DND-41 (cell line): ENCODE data around the gene SAMM50.

Experiments used
- ATAC-seq: fragments of 200-7000 bp; cut with Tn5 transposase; 3 replicates; pipeline ENCODE4 v1.9.1; 2021; ENCODE audit warnings: low read depth; ENCODE audit not compliant: insufficient read depth
- DNase-seq: peaks from one replicate; pipeline ENCODE4 v3.0.0-alpha.2; 2020
- H2AFZ ChIP-seq: 2 replicates; pipeline ENCODE4 v1.6.0; 2012; ENCODE audit warnings: low read depth, low read length
- H3K27ac ChIP-seq: 2 replicates; pipeline ENCODE4 v1.5.1; 2012; ENCODE audit warnings: low read length, inconsistent platforms
- H3K27me3 ChIP-seq: fragments of 200-600 bp; sonication (generic); 2 replicates; pipeline ENCODE4 v1.6.0; 2012; ENCODE audit warnings: low read length, mild to moderate bottlenecking, inconsistent platforms; ENCODE audit not compliant: insufficient read depth, poor library complexity
- H3K36me3 ChIP-seq: 2 replicates; pipeline ENCODE4 v1.5.1; 2012; ENCODE audit warnings: low read length, inconsistent platforms; ENCODE audit not compliant: insufficient read depth
- H3K4me1 ChIP-seq: 2 replicates; pipeline ENCODE4 v1.5.1; 2012; ENCODE audit warnings: mild to moderate bottlenecking, low read length; ENCODE audit not compliant: insufficient read depth
- H3K4me2 ChIP-seq: 2 replicates; pipeline ENCODE4 v1.6.0; 2012; ENCODE audit warnings: mild to moderate bottlenecking, moderate library complexity, low read length, inconsistent platforms; ENCODE audit not compliant: insufficient read depth
- H3K4me3 ChIP-seq, 2 experiments: fragments of 200-600 bp in 1 of 2; shearing (Covaris generic) in 1 of 2; 2 replicates each; pipeline ENCODE4 v1.5.1; 2012 to 2016; ENCODE audit warnings: inconsistent platforms in 2 of 2, low read length in 2 of 2, mild to moderate bottlenecking in 2 of 2, low read depth in 1 of 2, moderate library complexity in 1 of 2
- H3K79me2 ChIP-seq: 2 replicates; pipeline ENCODE4 v1.6.0; 2012; ENCODE audit warnings: low read length, inconsistent platforms; ENCODE audit not compliant: insufficient read depth
- H3K9ac ChIP-seq: 2 replicates; pipeline ENCODE4 v1.6.0; 2012; ENCODE audit warnings: low read depth, mild to moderate bottlenecking, inconsistent platforms, low read length, moderate library complexity
- H3K9me3 ChIP-seq: 2 replicates; pipeline ENCODE4 v1.5.1; 2012; ENCODE audit warnings: low read length, moderate library complexity, mild to moderate bottlenecking, inconsistent platforms; ENCODE audit not compliant: insufficient read depth, severe bottlenecking
- H4K20me1 ChIP-seq: 2 replicates; pipeline ENCODE4 v1.6.0; 2012; ENCODE audit warnings: low read length; ENCODE audit not compliant: insufficient read depth
- EZH2 ChIP-seq: IDR thresholded peaks from 3 replicates; pipeline ENCODE4 v1.6.1; 2012; ENCODE audit warnings: borderline replicate concordance, low read depth, mild to moderate bottlenecking, moderate library complexity, low read length, inconsistent platforms; ENCODE audit not compliant: severe bottlenecking
- TF ChIP-seq, protein P1 (sequence below): IDR thresholded peaks from 2 replicates; pipeline ENCODE4 v1.5.1; 2012; ENCODE audit warnings: borderline replicate concordance, low read length, moderate library complexity, mild to moderate bottlenecking; ENCODE audit not compliant: poor library complexity, severe bottlenecking; ENCODE audit errors: extremely low read depth

Gene SAMM50

DNA sequence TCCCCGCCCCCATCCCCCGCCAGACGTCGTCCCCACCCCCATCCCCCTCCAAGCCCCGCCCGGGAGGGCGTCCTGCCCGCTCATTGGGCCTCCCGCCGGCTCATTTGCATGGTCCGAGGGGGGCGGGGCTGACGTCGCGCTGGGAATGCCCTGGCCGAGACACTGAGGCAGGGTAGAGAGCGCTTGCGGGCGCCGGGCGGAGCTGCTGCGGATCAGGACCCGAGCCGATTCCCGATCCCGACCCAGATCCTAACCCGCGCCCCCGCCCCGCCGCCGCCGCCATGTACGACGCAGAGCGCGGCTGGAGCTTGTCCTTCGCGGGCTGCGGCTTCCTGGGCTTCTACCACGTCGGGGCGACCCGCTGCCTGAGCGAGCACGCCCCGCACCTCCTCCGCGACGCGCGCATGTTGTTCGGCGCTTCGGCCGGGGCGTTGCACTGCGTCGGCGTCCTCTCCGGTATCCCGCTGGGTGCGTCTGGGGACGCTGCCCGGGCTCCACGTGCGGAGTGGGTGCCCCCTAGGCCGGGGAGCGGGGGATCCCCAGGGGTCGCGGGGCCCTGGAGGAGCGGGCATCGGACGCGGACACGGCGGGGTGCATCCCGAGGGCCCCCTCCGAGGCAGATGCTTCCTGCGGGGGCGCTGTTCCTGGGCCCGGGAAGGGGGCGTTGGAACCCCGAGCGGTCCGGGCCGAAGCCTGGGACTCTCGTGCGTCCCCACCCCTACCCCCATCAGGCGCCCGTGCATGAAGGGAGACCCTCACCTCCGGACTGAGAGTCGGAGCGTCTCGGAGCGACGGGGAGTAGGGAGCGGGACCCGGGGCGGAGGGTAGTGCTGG is 31.4 kb upstream of the SAMM50 start, which contains the start of gene PNPLA3:
Gene PNPLA3, plus strand, starts transcription at position 175 of the 834 bp plus-strand sequence. Its CDS starts 107 bp downstream, at position 282.
- TF ChIP-seq EZH2: no peak
- TF ChIP-seq, protein P1, sequence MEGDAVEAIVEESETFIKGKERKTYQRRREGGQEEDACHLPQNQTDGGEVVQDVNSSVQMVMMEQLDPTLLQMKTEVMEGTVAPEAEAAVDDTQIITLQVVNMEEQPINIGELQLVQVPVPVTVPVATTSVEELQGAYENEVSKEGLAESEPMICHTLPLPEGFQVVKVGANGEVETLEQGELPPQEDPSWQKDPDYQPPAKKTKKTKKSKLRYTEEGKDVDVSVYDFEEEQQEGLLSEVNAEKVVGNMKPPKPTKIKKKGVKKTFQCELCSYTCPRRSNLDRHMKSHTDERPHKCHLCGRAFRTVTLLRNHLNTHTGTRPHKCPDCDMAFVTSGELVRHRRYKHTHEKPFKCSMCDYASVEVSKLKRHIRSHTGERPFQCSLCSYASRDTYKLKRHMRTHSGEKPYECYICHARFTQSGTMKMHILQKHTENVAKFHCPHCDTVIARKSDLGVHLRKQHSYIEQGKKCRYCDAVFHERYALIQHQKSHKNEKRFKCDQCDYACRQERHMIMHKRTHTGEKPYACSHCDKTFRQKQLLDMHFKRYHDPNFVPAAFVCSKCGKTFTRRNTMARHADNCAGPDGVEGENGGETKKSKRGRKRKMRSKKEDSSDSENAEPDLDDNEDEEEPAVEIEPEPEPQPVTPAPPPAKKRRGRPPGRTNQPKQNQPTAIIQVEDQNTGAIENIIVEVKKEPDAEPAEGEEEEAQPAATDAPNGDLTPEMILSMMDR: no peak
- Histone ChIP-seq H3K27me3 (peaks cover 5% of the 10 kb centered on the region), H3K9ac (no peak within 1 kb of the TSS), H3K36me3 (no peaks in the 10 kb centered on the region), H4K20me1 (peaks cover 2% of the 10 kb centered on the region; the same call in 1 of the 2 replicates), H3K79me2 (no peaks in the 10 kb centered on the region), H3K9me3 (no peaks in the 10 kb centered on the region), H3K4me3 (no peak within 1 kb of the TSS), H3K27ac (no peak within 1 kb of the TSS), H3K4me2 (no peak within 1 kb of the TSS), H3K4me1 (no peaks in the 10 kb centered on the region), H2AFZ (no peak within 1 kb of the TSS)
- ATAC-seq (no peak), DNase-seq (no peak)

DNA sequence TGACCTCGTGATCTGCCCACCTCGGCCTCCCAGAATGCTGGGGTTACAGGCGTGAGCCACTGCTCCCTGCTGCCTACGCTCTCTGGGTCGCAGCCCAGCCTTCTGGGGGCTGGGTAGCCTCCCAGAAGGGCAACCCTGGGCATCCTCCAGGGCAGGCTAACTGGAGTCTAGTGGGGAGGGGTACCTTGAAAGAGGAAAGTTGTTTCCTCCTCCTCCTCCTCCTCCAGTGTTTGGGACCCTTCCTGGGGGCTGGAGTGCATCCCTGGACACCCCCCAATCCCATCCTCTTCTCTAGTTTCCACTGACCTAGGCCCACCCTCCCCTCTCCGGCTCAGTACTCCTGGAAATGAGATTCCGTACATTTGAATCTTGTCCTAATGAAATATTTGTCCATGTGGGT is 30.4 kb upstream of the SAMM50 start:
- no peak overlapping the region for H3K27ac ChIP-seq
- no peaks in the 10 kb centered on the region for H4K20me1 ChIP-seq
- H3K9me3 ChIP-seq: no peaks in the 10 kb centered on the region
- H3K79me2 ChIP-seq: no peaks in the 10 kb centered on the region
- DNase-seq (no peak), ATAC-seq (no peak)
- H3K4me2 ChIP-seq: no peak overlapping the region
- no peak overlapping the region for H2AFZ ChIP-seq
- H3K9ac ChIP-seq: no peak overlapping the region
- no peak overlapping the region for H3K4me3 ChIP-seq
- TF ChIP-seq EZH2: no peak
- TF ChIP-seq, protein P1: no peak
- peaks cover 5% of the 10 kb centered on the region for H3K27me3 ChIP-seq
- no peaks in the 10 kb centered on the region for H3K36me3 ChIP-seq
- H3K4me1 ChIP-seq: no peaks in the 10 kb centered on the region

DNA sequence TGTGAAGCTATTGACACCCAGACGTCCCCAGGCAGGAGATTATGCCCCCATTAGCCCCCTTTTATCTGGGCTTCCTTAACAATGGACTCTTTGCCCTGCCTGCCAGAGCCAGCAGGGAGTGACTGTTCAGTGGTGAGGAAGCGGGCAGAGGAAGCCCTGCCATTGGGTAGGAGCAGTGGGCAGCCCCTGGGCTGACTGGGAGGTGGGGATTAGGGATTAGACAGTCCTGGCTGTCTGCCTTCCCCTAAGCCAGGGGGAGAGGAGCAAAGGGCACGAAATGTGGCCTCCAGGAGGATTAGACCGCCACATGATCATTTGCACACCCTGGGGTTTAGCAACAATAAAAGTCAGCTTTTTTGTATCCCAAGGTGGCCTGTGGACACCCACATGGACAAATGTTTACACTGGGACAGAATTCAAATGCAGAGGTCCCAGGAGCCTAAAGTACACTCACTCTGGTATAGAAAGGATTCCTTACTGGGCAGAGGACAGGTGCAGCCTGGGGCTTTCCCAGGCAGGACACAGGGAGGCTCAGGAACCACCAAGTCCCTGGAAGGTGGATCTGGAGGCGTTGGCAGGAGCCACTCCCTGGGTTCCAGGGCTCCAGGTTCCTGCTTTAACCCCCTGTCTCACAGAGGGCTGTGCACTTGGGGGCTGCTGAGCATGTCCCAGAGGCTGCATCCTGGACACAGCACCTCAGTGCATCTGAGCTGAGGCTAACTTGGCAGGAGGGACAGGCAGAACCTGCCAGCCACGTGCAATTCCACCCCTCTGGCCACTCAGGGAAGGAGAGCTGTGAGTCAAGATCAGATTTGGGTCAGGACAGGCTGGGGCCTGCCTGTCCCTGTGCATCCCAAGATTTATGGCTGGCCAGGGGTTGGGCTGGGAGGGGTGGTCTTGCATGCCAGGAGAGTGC is 29.6 kb upstream of the SAMM50 start:
- H3K36me3 ChIP-seq: no peaks in the 10 kb centered on the region
- H3K9ac ChIP-seq: no peak overlapping the region
- H3K4me3 ChIP-seq: no peak overlapping the region
- H3K27ac ChIP-seq: no peak overlapping the region
- DNase-seq: no peak
- no peaks in the 10 kb centered on the region for H4K20me1 ChIP-seq
- no peaks in the 10 kb centered on the region for H3K79me2 ChIP-seq
- no peak overlapping the region for H2AFZ ChIP-seq
- no peaks in the 10 kb centered on the region for H3K9me3 ChIP-seq
- no peak for ATAC-seq
- H3K4me2 ChIP-seq: no peak overlapping the region
- peaks cover 5% of the 10 kb centered on the region for H3K27me3 ChIP-seq
- H3K4me1 ChIP-seq: no peaks in the 10 kb centered on the region
- no peak for TF ChIP-seq EZH2
- TF ChIP-seq, protein P1: no peak
